ENCODE results near the gene ING4.

ING4 gene

DNA sequence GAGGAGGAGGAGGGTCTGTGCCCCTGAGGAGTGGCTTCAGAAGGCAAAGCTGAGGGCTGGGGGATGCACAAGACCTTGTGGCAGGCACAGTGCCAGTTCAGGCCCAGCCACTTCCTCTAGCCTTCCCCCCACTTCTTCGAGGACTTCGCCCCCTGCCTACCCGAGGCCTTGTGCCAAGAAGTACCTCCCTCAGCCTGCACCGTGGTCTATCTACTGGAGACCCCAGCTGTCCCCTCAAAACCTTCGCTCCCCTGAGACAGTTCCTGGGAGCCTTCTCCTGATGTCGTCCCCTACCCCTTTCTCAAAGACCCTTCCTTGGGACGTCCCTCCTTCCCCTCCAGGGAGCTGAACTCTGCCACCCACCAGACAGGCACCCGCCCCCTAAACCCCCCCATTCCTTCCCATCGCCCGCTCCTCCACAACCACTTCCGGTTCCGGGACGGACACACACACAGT is 25.7 kb upstream of the ING4 start:
- TF ChIP-seq, protein P1, sequence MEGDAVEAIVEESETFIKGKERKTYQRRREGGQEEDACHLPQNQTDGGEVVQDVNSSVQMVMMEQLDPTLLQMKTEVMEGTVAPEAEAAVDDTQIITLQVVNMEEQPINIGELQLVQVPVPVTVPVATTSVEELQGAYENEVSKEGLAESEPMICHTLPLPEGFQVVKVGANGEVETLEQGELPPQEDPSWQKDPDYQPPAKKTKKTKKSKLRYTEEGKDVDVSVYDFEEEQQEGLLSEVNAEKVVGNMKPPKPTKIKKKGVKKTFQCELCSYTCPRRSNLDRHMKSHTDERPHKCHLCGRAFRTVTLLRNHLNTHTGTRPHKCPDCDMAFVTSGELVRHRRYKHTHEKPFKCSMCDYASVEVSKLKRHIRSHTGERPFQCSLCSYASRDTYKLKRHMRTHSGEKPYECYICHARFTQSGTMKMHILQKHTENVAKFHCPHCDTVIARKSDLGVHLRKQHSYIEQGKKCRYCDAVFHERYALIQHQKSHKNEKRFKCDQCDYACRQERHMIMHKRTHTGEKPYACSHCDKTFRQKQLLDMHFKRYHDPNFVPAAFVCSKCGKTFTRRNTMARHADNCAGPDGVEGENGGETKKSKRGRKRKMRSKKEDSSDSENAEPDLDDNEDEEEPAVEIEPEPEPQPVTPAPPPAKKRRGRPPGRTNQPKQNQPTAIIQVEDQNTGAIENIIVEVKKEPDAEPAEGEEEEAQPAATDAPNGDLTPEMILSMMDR (IDR thresholded peaks at IDR 0.05; ENCODE audit: low read depth, low read length): no peak
- DNase-seq (ENCODE audit: low read depth, low spot score): no peak
- H3K4me3 ChIP-seq (ENCODE audit: low read depth, low read length): peak overlapping the region; percentile 70
- in situ Hi-C loops (cut with HindIII; ENCODE audit: low sequenced_read_pairs): no loop called here

DNA sequence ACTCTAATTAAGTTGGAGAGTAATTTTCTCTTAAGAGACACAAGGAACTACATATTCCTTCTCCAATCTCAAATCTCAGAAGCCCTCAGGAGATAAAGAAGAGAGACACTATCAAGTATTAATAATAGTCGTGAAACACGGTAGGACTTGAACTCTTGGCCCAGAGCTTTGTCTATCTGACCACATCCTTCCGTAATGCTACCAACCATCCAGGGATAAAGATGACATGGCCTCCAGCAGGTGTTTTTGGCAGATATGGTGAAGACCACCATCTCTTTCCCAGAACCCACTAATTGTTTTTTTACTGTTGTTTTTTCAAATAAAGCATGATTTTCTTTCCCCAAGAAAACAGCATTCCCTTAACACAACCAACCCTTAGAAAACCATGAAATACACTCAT is 22.9 kb upstream of the ING4 start:
- no peak overlapping the region for H3K4me3 ChIP-seq (ENCODE audit: low read depth, low read length)
- in situ Hi-C loops (cut with HindIII; ENCODE audit: low sequenced_read_pairs): no loop called here
- TF ChIP-seq, protein P1 (IDR thresholded peaks at IDR 0.05; ENCODE audit: low read depth, low read length): no peak
- no peak for DNase-seq (ENCODE audit: low read depth, low spot score)

DNA sequence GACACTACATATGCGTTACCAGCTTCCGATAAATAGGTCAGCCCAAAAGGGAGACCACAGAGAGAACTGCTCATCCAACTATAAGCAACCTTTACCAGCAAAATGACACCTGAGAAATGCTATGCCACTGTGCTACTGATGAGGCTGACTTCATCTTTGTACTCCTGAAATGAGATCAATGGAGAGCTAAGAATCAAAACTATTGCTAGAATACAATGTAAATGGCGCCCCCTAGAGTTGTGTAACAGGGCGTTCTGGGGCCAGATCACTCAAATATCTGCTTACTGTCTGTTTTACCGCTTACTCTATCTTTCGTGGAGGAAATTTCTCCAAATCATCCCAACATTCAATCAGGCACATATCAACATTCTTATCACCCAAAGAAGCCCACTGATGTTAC is 21.7 kb upstream of the ING4 start:
- no peak for DNase-seq (ENCODE audit: low read depth, low spot score)
- in situ Hi-C loops (cut with HindIII; ENCODE audit: low sequenced_read_pairs): no loop called here
- no peak overlapping the region for H3K4me3 ChIP-seq (ENCODE audit: low read depth, low read length)

DNA sequence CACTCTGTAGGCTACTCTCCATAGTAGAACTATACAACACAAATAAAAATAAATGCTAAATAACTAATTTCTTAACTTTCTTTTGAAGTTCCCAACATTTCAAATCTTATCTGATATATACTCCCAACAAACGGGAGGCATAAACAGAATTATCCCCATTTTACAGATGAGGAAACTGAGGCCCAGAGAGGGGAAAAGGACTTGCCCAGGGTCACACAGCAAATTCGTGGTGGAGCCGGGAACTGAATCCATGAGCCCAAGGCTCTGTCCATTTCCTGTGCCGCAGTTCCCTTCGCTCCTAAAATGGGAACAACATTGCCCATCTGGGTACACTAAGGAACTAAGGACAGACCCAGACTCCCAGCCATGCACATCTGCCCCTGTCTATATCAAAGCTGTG is 14.0 kb upstream of the ING4 start:
- TF ChIP-seq, protein P1 (IDR thresholded peaks at IDR 0.05; ENCODE audit: low read depth, low read length): no peak
- no peak overlapping the region for H3K4me3 ChIP-seq (ENCODE audit: low read depth, low read length)
- in situ Hi-C loops (cut with HindIII; ENCODE audit: low sequenced_read_pairs): no loop called here
- DNase-seq (ENCODE audit: low read depth, low spot score): no peak

More for the DNA sequence above, 21.7 kb upstream of the ING4 start:
- TF ChIP-seq, protein P1 (IDR thresholded peaks at IDR 0.05; ENCODE audit: low read depth, low read length): peak; percentile 46

DNA sequence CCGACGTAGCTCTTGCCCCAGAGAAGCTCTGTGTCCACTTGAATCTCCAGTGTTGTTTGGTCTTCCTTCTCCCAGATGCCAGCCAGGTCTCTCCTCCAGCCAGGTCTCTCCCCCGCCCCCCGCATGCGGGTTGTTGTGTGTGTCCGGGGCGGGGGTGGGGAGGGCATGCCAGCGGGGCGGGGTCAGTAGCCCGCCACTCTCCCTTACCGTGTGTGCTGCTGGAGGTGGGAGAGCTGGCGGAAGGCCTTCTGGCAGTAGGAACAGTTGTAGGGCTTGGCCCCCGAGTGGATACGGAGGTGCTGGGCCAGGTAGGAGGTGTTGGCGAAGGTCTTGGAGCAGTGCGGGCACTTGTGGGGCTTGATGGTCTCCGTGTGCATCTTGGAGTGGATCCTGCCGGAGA is 9.2 kb upstream of the ING4 start:
- in situ Hi-C loops (cut with HindIII; ENCODE audit: low sequenced_read_pairs): no loop called here
- DNase-seq (ENCODE audit: low read depth, low spot score): no peak
- no peak overlapping the region for H3K4me3 ChIP-seq (ENCODE audit: low read depth, low read length)
- TF ChIP-seq, protein P1 (IDR thresholded peaks at IDR 0.05; ENCODE audit: low read depth, low read length): no peak

DNA sequence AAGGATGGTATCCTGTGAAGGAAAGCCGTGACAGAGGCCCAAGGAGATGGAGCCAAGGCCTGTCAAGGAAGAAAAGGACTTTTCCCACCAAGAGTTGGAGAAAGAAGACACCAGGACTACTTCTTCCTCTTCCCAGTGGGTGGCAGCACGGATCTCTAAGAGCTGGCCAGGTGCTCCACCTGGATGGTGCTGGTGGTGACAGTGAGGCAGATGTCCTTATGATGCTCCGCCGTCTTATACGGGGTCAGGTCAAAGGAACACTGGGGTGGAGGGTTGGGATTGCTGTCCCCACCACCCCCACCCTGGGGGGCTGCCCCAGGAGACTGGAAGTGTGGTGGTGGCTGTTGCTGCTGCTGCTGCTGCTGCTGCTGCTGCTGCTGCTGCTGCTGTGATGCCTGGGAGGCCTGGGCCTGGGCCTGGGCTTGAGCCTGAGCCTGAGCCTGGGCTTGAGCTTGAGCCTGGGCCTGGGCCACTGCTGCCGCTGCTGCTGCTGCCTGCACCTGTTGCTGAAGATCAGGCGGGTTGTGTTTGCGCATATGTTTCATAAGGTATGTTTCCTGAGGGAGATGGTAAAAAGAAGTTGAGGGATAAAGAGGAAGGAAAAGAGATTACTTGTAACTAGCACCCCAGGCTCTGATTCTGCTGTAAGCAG is 4.8 kb upstream of the ING4 start:
- H3K4me3 ChIP-seq (ENCODE audit: low read depth, low read length): no peak overlapping the region
- no peak for DNase-seq (ENCODE audit: low read depth, low spot score)
- TF ChIP-seq, protein P1 (IDR thresholded peaks at IDR 0.05; ENCODE audit: low read depth, low read length): no peak
- in situ Hi-C loops (cut with HindIII; ENCODE audit: low sequenced_read_pairs): no loop called here
